HepG2 (cell line): ENCODE measurements around the gene PBX2. TPM values are rescaled to one million over a fixed set of nuclear protein-coding genes. Genes with fewer than 3 reads are reported as not detected.

ENCODE experiments used
- DMAP1 ChIP-seq: IDR thresholded peaks from 2 replicates; pipeline ENCODE4 v1.6.1; 2016
- GRHL1 ChIP-seq: sonication (generic); formaldehyde crosslinking; conservative IDR thresholded peaks from 2 replicates; pipeline ENCODE4 v1.8.0; 2022; ENCODE audit warnings: missing genetic modification reagents
- IRF2 ChIP-seq: IDR thresholded peaks from 2 replicates; pipeline ENCODE4 v1.6.1; 2018; ENCODE audit warnings: missing genetic modification reagents, missing compliant biosample characterization
- NFYB ChIP-seq: sonication (generic); formaldehyde crosslinking; IDR thresholded peaks from 2 replicates; pipeline ENCODE4 v1.4.0; 2020; ENCODE audit warnings: missing genetic modification reagents
- PRDM10 ChIP-seq: sonication (generic); formaldehyde crosslinking; IDR thresholded peaks from 2 replicates; pipeline ENCODE4 v1.4.0; 2020; ENCODE audit warnings: low read depth, missing genetic modification reagents
- TBP ChIP-seq: sonication (generic); formaldehyde crosslinking; IDR thresholded peaks from 2 replicates; pipeline ENCODE4 v1.5.0; 2020; ENCODE audit warnings: missing genetic modification reagents
- THYN1 ChIP-seq: sonication (generic); formaldehyde crosslinking; IDR thresholded peaks from 2 replicates; pipeline ENCODE4 v1.8.1; 2023; ENCODE audit warnings: low read depth, mild to moderate bottlenecking, moderate library complexity, missing genetic modification reagents, borderline replicate concordance
- YEATS2 ChIP-seq: sonication (generic); formaldehyde crosslinking; IDR thresholded peaks from 2 replicates; pipeline ENCODE4 v1.4.0; 2020; ENCODE audit warnings: missing genetic modification reagents, borderline replicate concordance
- ZBTB14 ChIP-seq: sonication (generic); formaldehyde crosslinking; IDR thresholded peaks from 2 replicates; pipeline ENCODE4 v1.4.0; 2020; ENCODE audit warnings: missing genetic modification reagents
- ZMYM2 ChIP-seq: sonication (generic); formaldehyde crosslinking; IDR thresholded peaks from 2 replicates; pipeline ENCODE4 v1.8.0; 2022; ENCODE audit warnings: mild to moderate bottlenecking, missing genetic modification reagents
- ZNF318 ChIP-seq: sonication (generic); formaldehyde crosslinking; IDR thresholded peaks from 2 replicates; pipeline ENCODE4 v1.4.0; 2020; ENCODE audit warnings: mild to moderate bottlenecking, missing genetic modification reagents
- ZNF549 ChIP-seq: sonication (generic); formaldehyde crosslinking; IDR thresholded peaks from 2 replicates; pipeline ENCODE4 v1.5.0; 2020; ENCODE audit warnings: missing genetic modification reagents
- ZNF576 ChIP-seq: sonication (generic); formaldehyde crosslinking; IDR thresholded peaks from 2 replicates; pipeline ENCODE4 v1.4.0; 2020; ENCODE audit warnings: mild to moderate bottlenecking, missing genetic modification reagents
- polyA plus RNA-seq, 8 experiments: library from polyadenylated mRNA; depleted of rRNA in 3 of 8; stranded (reverse) in 7 of 8; unstranded in 1 of 8; fragments of >200 nt; fragmentation: Illumina TruSeq in 4 of 8; extraction: Trizol in 4 of 8; gene quantifications; 2 replicates each; pipeline versions ENCODE4 v1.2.1 to v1.2.3, GENCODE V29; 2011 to 2016; ENCODE audit warnings: low read depth in 4 of 8, missing spikeins in 1 of 8, mixed read lengths in 1 of 8; ENCODE audit not compliant: insufficient read depth in 1 of 8
- total RNA-seq, 5 experiments: library from RNA; depleted of rRNA; stranded (reverse); fragments of >200 nt; fragmentation: Illumina TruSeq; extraction: Trizol; gene quantifications; 2 replicates each; pipeline ENCODE4 v1.2.3, GENCODE V29; 2016; ENCODE audit warnings: low read depth in 1 of 5

PBX2 gene
- total and polyA plus RNA-seq, 2 of the 13 experiments (the other 11 are each of a cell fraction or from before 2014, with no cell fraction given) = 42.3 to 77.8 TPM

GRCh38 chr6:32195902-32196681 is 6.1 kb upstream of the PBX2 start (continued):
- peak; percentile 80 for TF ChIP-seq ZBTB14 (CRISPR knock-in tag)
- no peak; the same call in 1 of the 2 replicates for TF ChIP-seq YEATS2 (CRISPR knock-in tag)
- peak; percentile 73; the same call in 1 of the 2 replicates for TF ChIP-seq ZNF318 (CRISPR knock-in tag)
- TF ChIP-seq ZNF576 (CRISPR knock-in tag) = no peak
- TF ChIP-seq NFYB (CRISPR knock-in tag) = no peak
- no peak for TF ChIP-seq GRHL1 (CRISPR knock-in tag)
- peak; percentile 86 for TF ChIP-seq DMAP1 (CRISPR knock-in tag)
- no peak for TF ChIP-seq ZMYM2 (CRISPR knock-in tag)
- TF ChIP-seq ZNF549 (CRISPR knock-in tag) = no peak
- TF ChIP-seq PRDM10 (CRISPR knock-in tag) = 0 out of 2 replicates have a peak, but pooled peaks have one; percentile 19
- no peak for TF ChIP-seq TBP (CRISPR knock-in tag)
- TF ChIP-seq THYN1 (CRISPR knock-in tag) = no peak
- TF ChIP-seq IRF2 (CRISPR knock-in tag) = no peak; the same call in 1 of the 2 replicates
